Measurements from ENCODE around the gene ALG12.

Gene ALG12

GRCh38 chr22:49917974-49918910 lies at the start of gene ALG12, which contains the start of gene CRELD2:
TSS of gene ALG12 (minus strand) at chr22:49918438. CDS start at chr22:49913765, 4,673 bp downstream.
TSS of gene CRELD2 (plus strand) at chr22:49918634. CDS start at chr22:49918770, 136 bp downstream.
- DNase-seq (ENCODE audit: low read depth, low spot score), result peak; percentile 94

- DNase-seq (ENCODE audit: low read depth, low spot score), result no peak
Measured at GRCh38 chr22:49967706-49968208, 49.5 kb upstream of the ALG12 start.

- no peak for DNase-seq (ENCODE audit: low read depth, low spot score)
Measured at GRCh38 chr22:49966774-49967705, 48.8 kb upstream of the ALG12 start.

- DNase-seq (ENCODE audit: low read depth, low spot score), result no peak
Measured at GRCh38 chr22:49966041-49966773, 48.0 kb upstream of the ALG12 start.

- DNase-seq (ENCODE audit: low read depth, low spot score), result no peak
Measured at GRCh38 chr22:49965091-49966040, 47.1 kb upstream of the ALG12 start.

- DNase-seq (ENCODE audit: low read depth, low spot score), result no peak
Measured at GRCh38 chr22:49964136-49965090, 46.2 kb upstream of the ALG12 start.

- no peak for DNase-seq (ENCODE audit: low read depth, low spot score)
Measured at GRCh38 chr22:49963647-49964026, 45.4 kb upstream of the ALG12 start.

GRCh38 chr22:49962751-49963646 lies 44.8 kb upstream of the ALG12 start:
- DNase-seq (ENCODE audit: low read depth, low spot score), result no peak

- DNase-seq (ENCODE audit: low read depth, low spot score), result peak; percentile 70
Measured at GRCh38 chr22:49962012-49962750, 43.9 kb upstream of the ALG12 start.

GRCh38 chr22:49961601-49962011 lies 43.4 kb upstream of the ALG12 start:
- no peak for DNase-seq (ENCODE audit: low read depth, low spot score)

GRCh38 chr22:49961005-49961600 lies 42.9 kb upstream of the ALG12 start:
- no peak for DNase-seq (ENCODE audit: low read depth, low spot score)

- peak; percentile 89 for DNase-seq (ENCODE audit: low read depth, low spot score)
Measured at GRCh38 chr22:49960159-49961004, 42.1 kb upstream of the ALG12 start, which contains the start of gene PIM3. TSS of gene PIM3 (plus strand) at chr22:49960772. CDS start at chr22:49960948, 176 bp downstream.

GRCh38 chr22:49959782-49960158 lies 41.5 kb upstream of the ALG12 start:
- DNase-seq (ENCODE audit: low read depth, low spot score), result no peak

GRCh38 chr22:49958931-49959781 lies 40.9 kb upstream of the ALG12 start:
- DNase-seq (ENCODE audit: low read depth, low spot score), result no peak

All from smooth muscle cell of the brain vasculature (primary cell).